PFSK-1 (cell line): ENCODE data around the gene KDM4B.

Experiments used
- FOXP2 ChIP-seq: optimal IDR thresholded peaks from 2 replicates; pipeline ENCODE3; 2011; ENCODE audit warnings: borderline replicate concordance, control low read depth, inconsistent platforms; ENCODE audit not compliant: insufficient read depth; ENCODE audit errors: extremely low read length, extremely low read depth
- POLR2AphosphoS5 ChIP-seq: IDR thresholded peaks from 2 replicates; pipeline ENCODE4 v1.6.1; 2012; ENCODE audit warnings: low read depth, mild to moderate bottlenecking, control low read depth, low read length, moderate library complexity
- REST ChIP-seq, 2 experiments: IDR thresholded peaks; 2 replicates each; pipeline versions ENCODE4 v1.6.1 to v1.8.0; 2011 to 2012; ENCODE audit warnings: low read depth in 2 of 2, low read length in 2 of 2, control low read depth in 1 of 2, inconsistent platforms in 1 of 2, mild to moderate bottlenecking in 1 of 2, moderate library complexity in 1 of 2; ENCODE audit not compliant: insufficient read depth in 1 of 2
- SIN3A ChIP-seq: IDR thresholded peaks from 2 replicates; pipeline ENCODE4 v1.6.1; 2012; ENCODE audit warnings: mild to moderate bottlenecking, low read length, moderate library complexity, borderline replicate concordance; ENCODE audit not compliant: insufficient read depth
- TAF1 ChIP-seq: IDR thresholded peaks from 2 replicates; pipeline ENCODE4 v1.6.1; 2012; ENCODE audit warnings: low read length, control low read depth, borderline replicate concordance; ENCODE audit not compliant: insufficient read depth

Gene KDM4B

GRCh38 chr19:4965061-4965460, 3.9 kb upstream of the KDM4B start:
- TF ChIP-seq REST (IDR thresholded peaks at IDR 0.05; ENCODE audit: insufficient read depth in 1 of 2, low read depth in 2 of 2, low read length in 2 of 2) = no peak
- no peak for TF ChIP-seq TAF1
- TF ChIP-seq SIN3A = no peak
- TF ChIP-seq FOXP2 = no peak
- TF ChIP-seq POLR2AphosphoS5 = no peak

GRCh38 chr19:4966591-4966990, 2.3 kb upstream of the KDM4B start:
- TF ChIP-seq TAF1 (no peak), SIN3A (no peak), POLR2AphosphoS5 (no peak), REST (IDR thresholded peaks at IDR 0.05; ENCODE audit: insufficient read depth in 1 of 2, low read depth in 2 of 2, low read length in 2 of 2) (no peak), FOXP2 (no peak)

- TF ChIP-seq REST (IDR thresholded peaks at IDR 0.05; ENCODE audit: insufficient read depth in 1 of 2, low read depth in 2 of 2, low read length in 2 of 2) (no peak), TAF1 (no peak), FOXP2 (no peak), SIN3A (no peak), POLR2AphosphoS5 (no peak)
Observed at GRCh38 chr19:4967738-4968461, 1.0 kb upstream of the KDM4B start.

GRCh38 chr19:4969292-4969771, 419 bp downstream of the KDM4B start:
- TF ChIP-seq SIN3A = no peak
- TF ChIP-seq REST (IDR thresholded peaks at IDR 0.05; ENCODE audit: insufficient read depth in 1 of 2, low read depth in 2 of 2, low read length in 2 of 2) = no peak
- TF ChIP-seq TAF1 = no peak
- TF ChIP-seq FOXP2 = no peak
- no peak; the same call in 1 of the 2 replicates for TF ChIP-seq POLR2AphosphoS5
